Measurements from ENCODE around the gene MCM3.

DNA sequence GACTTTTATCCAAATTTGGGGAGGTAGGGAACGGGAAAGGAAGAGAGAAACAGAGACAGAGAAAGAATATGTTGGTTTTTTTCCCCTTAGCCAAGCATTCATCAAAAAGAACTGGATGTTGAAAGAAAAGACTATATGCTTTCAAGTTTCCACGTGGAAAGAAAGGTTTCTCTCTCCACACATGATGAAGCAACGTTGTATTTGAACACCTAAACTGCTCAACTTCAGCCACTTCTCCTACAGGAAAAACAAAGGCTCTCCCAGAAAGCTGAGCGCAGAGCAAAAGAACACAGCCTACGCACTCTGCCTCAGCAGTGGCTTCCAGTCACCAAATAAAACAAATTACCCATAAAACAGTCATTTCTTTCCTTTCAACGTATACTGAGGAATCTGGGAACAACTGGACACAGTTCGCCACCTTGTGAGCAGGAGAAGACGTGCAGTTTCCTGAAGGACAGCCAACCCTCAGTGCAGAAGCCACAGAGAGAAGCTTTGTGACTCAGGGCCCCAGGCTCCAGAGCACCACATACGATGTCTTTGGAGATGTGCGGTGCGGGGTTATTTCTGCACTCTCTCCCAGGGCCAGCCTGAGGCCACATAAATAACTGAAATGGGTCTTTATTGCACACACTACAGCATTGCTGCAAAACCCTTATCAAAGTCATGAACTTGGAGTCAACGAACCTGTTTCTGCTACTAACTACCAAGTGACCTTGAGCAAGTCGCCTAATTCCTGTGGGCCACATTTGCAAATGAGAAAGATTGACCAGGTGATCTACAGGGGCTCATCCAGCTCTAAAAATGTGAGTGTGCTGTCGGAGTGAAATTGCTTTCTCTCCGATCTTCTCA, 50.3 kb downstream of the MCM3 start:
- TF ChIP-seq, protein P1, sequence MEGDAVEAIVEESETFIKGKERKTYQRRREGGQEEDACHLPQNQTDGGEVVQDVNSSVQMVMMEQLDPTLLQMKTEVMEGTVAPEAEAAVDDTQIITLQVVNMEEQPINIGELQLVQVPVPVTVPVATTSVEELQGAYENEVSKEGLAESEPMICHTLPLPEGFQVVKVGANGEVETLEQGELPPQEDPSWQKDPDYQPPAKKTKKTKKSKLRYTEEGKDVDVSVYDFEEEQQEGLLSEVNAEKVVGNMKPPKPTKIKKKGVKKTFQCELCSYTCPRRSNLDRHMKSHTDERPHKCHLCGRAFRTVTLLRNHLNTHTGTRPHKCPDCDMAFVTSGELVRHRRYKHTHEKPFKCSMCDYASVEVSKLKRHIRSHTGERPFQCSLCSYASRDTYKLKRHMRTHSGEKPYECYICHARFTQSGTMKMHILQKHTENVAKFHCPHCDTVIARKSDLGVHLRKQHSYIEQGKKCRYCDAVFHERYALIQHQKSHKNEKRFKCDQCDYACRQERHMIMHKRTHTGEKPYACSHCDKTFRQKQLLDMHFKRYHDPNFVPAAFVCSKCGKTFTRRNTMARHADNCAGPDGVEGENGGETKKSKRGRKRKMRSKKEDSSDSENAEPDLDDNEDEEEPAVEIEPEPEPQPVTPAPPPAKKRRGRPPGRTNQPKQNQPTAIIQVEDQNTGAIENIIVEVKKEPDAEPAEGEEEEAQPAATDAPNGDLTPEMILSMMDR (IDR thresholded peaks at IDR 0.05): peak; percentile 79
- TF ChIP-seq POLR2AphosphoS5 (IDR thresholded peaks at IDR 0.05; ENCODE audit: low read depth, low read length): no peak
- TF ChIP-seq, protein P2, sequence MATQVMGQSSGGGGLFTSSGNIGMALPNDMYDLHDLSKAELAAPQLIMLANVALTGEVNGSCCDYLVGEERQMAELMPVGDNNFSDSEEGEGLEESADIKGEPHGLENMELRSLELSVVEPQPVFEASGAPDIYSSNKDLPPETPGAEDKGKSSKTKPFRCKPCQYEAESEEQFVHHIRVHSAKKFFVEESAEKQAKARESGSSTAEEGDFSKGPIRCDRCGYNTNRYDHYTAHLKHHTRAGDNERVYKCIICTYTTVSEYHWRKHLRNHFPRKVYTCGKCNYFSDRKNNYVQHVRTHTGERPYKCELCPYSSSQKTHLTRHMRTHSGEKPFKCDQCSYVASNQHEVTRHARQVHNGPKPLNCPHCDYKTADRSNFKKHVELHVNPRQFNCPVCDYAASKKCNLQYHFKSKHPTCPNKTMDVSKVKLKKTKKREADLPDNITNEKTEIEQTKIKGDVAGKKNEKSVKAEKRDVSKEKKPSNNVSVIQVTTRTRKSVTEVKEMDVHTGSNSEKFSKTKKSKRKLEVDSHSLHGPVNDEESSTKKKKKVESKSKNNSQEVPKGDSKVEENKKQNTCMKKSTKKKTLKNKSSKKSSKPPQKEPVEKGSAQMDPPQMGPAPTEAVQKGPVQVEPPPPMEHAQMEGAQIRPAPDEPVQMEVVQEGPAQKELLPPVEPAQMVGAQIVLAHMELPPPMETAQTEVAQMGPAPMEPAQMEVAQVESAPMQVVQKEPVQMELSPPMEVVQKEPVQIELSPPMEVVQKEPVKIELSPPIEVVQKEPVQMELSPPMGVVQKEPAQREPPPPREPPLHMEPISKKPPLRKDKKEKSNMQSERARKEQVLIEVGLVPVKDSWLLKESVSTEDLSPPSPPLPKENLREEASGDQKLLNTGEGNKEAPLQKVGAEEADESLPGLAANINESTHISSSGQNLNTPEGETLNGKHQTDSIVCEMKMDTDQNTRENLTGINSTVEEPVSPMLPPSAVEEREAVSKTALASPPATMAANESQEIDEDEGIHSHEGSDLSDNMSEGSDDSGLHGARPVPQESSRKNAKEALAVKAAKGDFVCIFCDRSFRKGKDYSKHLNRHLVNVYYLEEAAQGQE (IDR thresholded peaks at IDR 0.05; ENCODE audit: insufficient read depth in 1 of 2, low read depth in 2 of 2, low read length in 1 of 2): no peak
- no peak for TF ChIP-seq SIN3A (IDR thresholded peaks at IDR 0.05; ENCODE audit: borderline replicate concordance, insufficient read depth, low read depth, low read length)
- TF ChIP-seq TCF7L2 (IDR thresholded peaks at IDR 0.05; ENCODE audit: low read depth, low read length): no peak

Measured in Panc1 (cell line).